Activated naive CD4-positive, alpha-beta T cell treated with Interleukin-2 at 50 U/mL for 16 hours (primary cell): Measurements from ENCODE around the gene PLEKHM3.

ENCODE experiments used
- DNase-seq: peaks from one replicate; pipeline ENCODE4 v3.0.0-alpha.2; 2020

PLEKHM3 gene

DNA sequence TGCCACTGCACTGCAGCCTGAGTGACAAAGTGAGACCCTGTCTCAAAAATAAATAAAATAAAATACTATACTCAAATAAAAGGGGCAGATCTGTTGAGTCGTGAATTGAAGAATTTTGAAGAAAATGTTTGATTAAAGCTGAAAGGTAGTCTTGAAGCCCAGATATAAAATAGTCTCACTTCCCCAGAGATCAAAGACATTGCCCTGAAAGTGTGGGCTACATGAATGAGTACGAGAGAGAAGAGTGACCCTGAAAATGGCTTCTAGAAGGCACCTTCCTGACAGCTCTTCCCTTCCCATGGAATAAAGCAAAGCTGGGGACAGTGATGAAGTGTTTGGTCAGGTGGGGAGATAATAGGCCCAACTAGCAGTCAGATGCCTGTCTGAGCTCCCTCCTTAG is 241.8 kb downstream of the PLEKHM3 start:
- DNase-seq, result no peak

DNA sequence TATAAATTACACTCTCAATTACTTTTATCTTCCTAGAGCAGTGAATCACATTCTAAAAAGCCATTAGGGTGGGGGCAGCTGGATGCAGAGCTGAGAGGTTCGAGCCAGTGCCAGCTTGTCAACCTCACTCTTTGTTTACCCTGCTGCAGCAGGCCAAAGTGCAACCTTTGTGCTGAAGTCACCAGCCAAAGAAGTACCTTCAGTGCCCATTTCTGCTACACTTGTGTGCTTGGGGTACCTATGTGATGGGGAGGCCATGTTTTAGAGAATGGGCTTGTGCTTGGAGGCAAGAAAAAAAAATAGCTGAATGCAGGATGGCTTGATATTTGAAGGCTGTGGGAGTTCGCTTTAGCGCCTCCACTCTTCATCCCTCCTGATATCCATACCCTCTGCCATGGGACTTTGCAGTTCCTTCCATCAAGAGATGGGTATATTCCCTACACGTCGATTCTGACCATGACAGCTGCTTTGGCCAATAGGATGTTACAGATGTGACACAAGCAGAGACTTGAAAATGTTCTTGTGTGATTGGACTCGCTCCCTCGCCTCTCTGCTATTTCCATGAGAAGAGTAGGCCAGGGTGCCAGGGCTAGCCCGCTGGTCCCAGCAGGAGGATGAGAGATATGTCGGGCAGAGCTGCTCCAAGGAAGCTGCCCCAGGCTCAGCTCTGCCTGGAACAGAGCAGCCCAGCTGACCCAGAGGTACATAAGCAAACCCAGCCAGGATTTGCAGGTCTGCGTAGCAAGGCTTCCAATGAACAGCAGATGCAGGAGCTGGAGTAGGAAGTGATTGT is 242.9 kb downstream of the PLEKHM3 start:
- no peak for DNase-seq

DNA sequence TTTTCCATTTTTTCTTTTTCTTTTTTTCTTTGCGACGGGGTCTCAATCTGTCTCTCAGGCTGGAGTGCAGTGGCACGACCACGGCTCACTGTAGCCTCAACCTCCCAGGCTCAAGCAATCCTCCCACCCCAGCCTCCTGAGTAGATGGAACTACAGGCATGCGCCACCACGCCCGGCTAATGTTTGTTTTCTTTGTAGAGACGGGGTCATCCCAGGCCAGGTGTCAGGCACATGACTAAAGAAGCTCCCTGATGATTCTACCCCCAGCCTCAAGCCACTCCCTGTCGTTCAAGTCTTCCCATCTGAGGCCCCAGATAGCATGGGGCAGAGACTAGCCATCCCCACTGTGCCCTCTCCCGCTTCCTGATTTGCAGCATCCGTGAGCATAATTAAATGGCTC is 245.8 kb downstream of the PLEKHM3 start:
- no peak for DNase-seq

DNA sequence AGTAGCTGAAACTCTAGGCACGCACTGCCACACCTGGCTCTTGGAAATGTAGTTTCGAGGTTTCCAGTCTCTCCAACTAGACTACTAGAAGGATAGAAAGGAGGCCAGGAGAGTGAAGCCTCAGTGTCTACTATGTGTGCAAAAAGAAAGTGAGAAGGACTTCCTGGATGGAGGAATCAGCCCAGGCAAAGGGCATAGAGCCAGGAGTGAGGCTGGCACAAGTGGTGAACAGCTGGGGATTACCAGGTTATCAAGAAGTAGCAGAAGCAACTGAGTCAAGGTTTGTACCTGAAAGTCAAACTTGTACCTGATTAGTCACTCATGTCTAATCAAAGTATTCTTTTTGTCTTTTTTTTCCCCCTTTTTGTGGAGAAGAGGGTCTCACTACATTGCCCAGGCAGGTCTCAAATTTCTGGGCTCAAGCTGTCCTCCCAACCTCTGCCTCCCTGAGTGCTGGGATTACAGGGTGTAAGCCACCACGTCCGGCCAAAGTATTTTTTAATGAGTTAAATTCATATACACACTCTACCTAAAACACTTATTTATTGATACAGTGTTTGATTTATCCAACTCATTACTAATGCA is 246.9 kb downstream of the PLEKHM3 start:
- DNase-seq, result no peak

DNA sequence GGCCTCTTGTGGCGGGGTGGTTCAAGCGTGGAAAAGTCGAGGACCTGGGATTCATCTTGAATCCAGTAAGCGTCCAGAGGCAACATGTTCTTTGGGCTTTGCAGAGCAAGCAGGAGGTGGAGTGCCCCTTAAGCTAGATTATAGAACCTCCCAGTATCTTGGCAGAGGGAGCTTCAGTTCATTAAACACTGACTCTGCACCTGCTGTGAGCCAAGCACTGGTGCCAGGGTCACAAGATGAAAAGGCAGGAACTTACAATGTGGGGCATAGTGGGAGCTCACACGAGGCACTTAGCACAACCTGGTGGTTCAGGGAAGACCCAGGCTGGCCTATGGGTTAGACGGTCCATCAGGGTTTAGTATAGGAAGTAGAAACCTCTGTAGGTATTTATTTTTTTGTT is 248.2 kb downstream of the PLEKHM3 start:
- DNase-seq, result no peak

DNA sequence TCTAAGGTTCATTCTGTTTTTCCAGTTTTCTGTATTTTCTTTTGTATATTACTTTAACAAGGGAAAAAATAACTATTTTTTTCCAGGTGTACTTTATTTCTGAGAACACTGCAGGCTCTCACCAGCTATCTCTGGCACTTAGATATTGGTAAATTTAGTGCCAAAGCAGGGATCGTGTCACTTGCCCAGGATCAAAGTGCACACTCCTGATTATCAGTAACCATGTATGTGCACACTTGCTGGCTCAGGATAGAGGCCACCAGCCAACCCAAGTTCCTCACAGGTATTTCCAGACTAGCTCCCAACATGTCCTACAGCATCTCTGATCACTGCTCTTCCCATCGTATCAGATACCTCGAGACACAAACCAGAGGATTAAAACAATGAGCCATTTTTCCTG is 249.9 kb downstream of the PLEKHM3 start:
- no peak for DNase-seq

DNA sequence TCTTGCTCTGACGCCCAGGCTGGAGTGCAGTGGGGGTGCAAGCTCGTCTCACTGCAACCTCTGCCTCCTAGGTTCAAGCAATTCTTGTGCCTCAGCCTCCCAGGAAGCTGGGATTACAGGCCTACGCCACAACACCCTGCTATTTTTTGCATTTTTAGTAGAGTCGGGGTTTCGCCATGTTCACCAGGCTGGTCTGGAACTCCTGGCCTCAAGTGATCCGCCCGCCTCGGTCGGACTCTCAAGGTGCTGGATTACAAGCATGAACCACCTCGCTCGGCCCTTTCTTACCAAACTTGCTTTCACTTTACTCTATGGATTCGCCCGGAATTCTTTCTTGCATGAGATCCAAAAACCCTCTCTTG is 252.5 kb downstream of the PLEKHM3 start:
- DNase-seq, result no peak

DNA sequence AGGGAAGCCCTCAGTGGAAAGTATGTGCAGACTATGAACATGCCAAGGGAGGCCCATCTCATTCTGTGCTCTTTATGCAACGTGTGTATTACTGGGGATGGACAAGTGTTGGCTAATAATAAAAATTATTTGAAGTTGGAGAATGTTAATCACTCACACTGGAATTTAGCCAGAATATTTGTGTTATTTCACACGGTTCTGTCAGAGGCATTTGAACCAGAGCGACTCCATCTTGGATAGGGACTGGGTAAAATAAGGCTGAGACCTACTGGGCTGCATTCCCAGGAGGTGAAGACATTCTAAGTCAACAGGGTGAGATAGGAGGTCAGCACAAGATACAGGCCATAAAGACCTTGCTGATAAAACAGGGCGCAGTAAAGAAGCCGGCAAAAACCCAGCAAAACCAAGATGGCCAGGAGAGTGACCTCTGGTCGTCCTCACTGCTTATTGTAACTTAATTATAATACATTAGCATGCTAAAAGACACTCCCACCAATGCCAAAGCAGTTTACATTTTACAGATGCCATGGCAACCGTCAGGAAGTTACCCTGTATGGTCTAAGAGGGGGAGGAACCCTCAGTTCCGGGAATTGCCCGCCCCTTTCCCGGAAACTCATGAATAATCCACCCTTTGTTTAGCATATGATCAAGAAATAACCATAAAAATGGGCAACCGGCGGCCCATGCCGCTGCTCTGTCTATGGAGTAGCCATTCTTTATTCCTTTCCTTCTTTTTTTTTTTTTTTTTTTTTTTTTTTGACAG is 253.1 kb downstream of the PLEKHM3 start:
- peak; percentile 40 for DNase-seq

DNA sequence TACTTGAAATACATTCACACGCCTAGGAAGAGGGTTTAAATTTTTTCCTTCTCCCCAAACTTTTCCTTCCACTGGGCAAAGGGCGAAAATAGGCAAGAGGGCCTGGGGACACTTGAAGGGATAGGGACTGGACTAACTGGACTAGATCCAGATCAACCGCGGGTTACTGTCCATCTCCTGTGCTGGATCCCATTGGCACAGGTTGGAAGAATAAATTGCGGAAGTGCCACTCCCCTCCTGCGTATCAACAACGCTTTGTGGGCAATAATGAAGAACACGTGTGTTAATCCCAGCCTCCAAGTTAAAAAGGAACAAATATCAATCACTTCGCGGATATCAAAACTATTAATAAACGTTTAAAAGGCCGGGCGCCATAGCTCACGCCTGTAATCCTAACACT is 253.9 kb downstream of the PLEKHM3 start:
- DNase-seq, result no peak
